Islet of Langerhans (tissue), 1 donor: ENCODE data around the gene CDH13.

Source experiments
- FAIRE-seq: peaks from one replicate; lab custom pipeline; 2011; peaks lifted over from hg19 to GRCh38; lab: Jason Lieb, UNC

CDH13 gene

GRCh38 chr16:83847371-83848225 lies 1220.8 kb downstream of the CDH13 start:
- FAIRE-seq: no peak

GRCh38 chr16:83849421-83849820 lies 1222.7 kb downstream of the CDH13 start:
- no peak for FAIRE-seq
